ENCODE results near the gene PML. TPM values are rescaled to one million over a fixed set of nuclear protein-coding genes. Genes with fewer than 3 reads are reported as not detected.
"Not testable (repeated sequence)": the region's sequence is repeated elsewhere in the genome, so short reads cannot be mapped to it uniquely, and the experiment has no call there.

PML gene
- total RNA-seq, 4 donors from 2014 or later, result 24.1 to 75.1 (median 52.1) TPM

GRCh38 chr15:73972984-73973682 is 21.4 kb upstream of the PML start:
- WGBS, 2 donors (ENCODE audit: low coverage in 1 of 2), result 0% methylated on average over 1 to 13 of the region's 26 CpGs
- TF ChIP-seq POLR2A (IDR thresholded peaks at IDR 0.05) (no peak), CTCF (IDR thresholded peaks at IDR 0.05) (peak; percentile 59 to 92 (median 90)), EP300 (IDR thresholded peaks at IDR 0.05) (no peak), POLR2AphosphoS5 (IDR thresholded peaks at IDR 0.05) (no peak)
- peak; percentile 87 for ATAC-seq
- H3K4me1 ChIP-seq, result peaks cover 0 to 11% (median 0%) of the 10 kb centered on the region in 3 donors
- H3K36me3 ChIP-seq, result no peaks in the 10 kb centered on the region
- H3K9me3 ChIP-seq, result no peaks in the 10 kb centered on the region
- H3K27ac ChIP-seq, result peak overlapping the region in 1 of 4 donors; percentile 14
- H3K27me3 ChIP-seq, result peaks cover 18% of the 10 kb centered on the region
- H3K4me3 ChIP-seq, result peak overlapping the region in 1 of 2 donors; percentile 28

- not testable (repeated sequence) for H3K9me3 ChIP-seq, ATAC-seq, H3K36me3 ChIP-seq, H3K4me3 ChIP-seq
- peak overlapping the region in 1 of 4 donors; percentile 14 for H3K27ac ChIP-seq
- peaks cover 18% of the 10 kb centered on the region for H3K27me3 ChIP-seq
- peaks cover 0 to 11% (median 0%) of the 10 kb centered on the region in 3 donors for H3K4me1 ChIP-seq
- no CpG with 5 or more reads among the region's 39 CpGs for WGBS, 2 donors (ENCODE audit: low coverage in 1 of 2)
Measured at GRCh38 chr15:73973683-73974200, 20.8 kb upstream of the PML start.

- WGBS, 2 donors (ENCODE audit: low coverage in 1 of 2), result 45 to 50% methylated on average over 10 to 17 of the region's 18 CpGs
Measured at GRCh38 chr15:73975440-73976125, 18.9 kb upstream of the PML start.

GRCh38 chr15:73978896-73979295 is 15.6 kb upstream of the PML start:
- no peak for TF ChIP-seq POLR2A (IDR thresholded peaks at IDR 0.05)
- no peak for TF ChIP-seq CTCF (IDR thresholded peaks at IDR 0.05)
- no peak for TF ChIP-seq POLR2AphosphoS5 (IDR thresholded peaks at IDR 0.05)
- TF ChIP-seq EP300 (IDR thresholded peaks at IDR 0.05), result no peak
- Histone ChIP-seq H3K4me3 (no peak overlapping the region), H3K4me1 (peaks cover 4 to 27% (median 25%) of the 10 kb centered on the region in 3 donors), H3K27me3 (peaks cover 18% of the 10 kb centered on the region), H3K36me3 (no peaks in the 10 kb centered on the region), H3K27ac (no peak overlapping the region), H3K9me3 (no peaks in the 10 kb centered on the region)
- no peak for ATAC-seq
- 82 to 100% methylated on average over 3 of the region's 3 CpGs for WGBS, 2 donors (ENCODE audit: low coverage in 1 of 2)

More at GRCh38 chr15:73975440-73976125, 18.9 kb upstream of the PML start:
- Histone ChIP-seq H3K27me3 (peaks cover 18% of the 10 kb centered on the region), H3K4me1 (peaks cover 0 to 11% (median 0%) of the 10 kb centered on the region in 3 donors)
- not testable (repeated sequence) for ATAC-seq, H3K4me3 ChIP-seq, H3K27ac ChIP-seq, H3K9me3 ChIP-seq, H3K36me3 ChIP-seq

- no peak overlapping the region for H3K27ac ChIP-seq
- H3K36me3 ChIP-seq, result no peaks in the 10 kb centered on the region
- no peak for ATAC-seq
- H3K4me1 ChIP-seq, result peaks cover 4 to 34% (median 32%) of the 10 kb centered on the region in 3 donors
- 91% methylated on average over 1 of the region's 1 CpG; no CpG with 5 or more reads in 1 of the 2 donors for WGBS, 2 donors (ENCODE audit: low coverage in 1 of 2)
- peaks cover 15% of the 10 kb centered on the region for H3K27me3 ChIP-seq
- H3K4me3 ChIP-seq, result no peak overlapping the region
- TF ChIP-seq EP300 (IDR thresholded peaks at IDR 0.05) (no peak), CTCF (IDR thresholded peaks at IDR 0.05) (no peak), POLR2AphosphoS5 (IDR thresholded peaks at IDR 0.05) (no peak), POLR2A (IDR thresholded peaks at IDR 0.05) (no peak)
- no peaks in the 10 kb centered on the region for H3K9me3 ChIP-seq
Measured at GRCh38 chr15:73979636-73980035, 14.9 kb upstream of the PML start.
